ENCODE results near the gene DDAH1. TPM values are rescaled to one million over a fixed set of nuclear protein-coding genes. Genes with fewer than 3 reads are reported as not detected.

Gene DDAH1
- total RNA-seq, 1 experiment from 2014 or later = 22.8 TPM

DNA sequence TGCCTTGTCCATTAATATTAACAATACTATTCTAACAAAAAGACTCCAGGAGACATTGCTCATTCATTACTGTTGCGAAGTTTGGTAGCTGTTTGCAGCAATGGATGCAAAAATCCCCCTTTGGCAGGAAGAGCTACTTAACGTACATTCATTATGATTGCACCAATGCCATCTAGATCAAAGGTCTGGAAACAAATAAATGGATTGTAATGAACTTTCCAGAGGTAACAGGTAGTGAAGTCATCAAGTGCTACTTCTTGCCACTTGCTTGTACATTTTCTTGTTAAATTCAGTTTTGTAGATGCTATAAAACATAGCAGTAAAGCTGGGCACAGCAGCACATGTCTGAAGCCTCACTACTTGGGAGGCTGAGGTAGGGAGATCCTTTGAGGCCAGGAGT, 93.9 kb downstream of the DDAH1 start:
- Mint-ChIP-seq H3K4me3 (no peak overlapping the region), H3K27ac (no peak overlapping the region), H3K9me3 (no peaks in the 10 kb centered on the region), H3K27me3 (ENCODE audit: low read depth) (no peaks in the 10 kb centered on the region), H3K4me1 (peaks cover 18% of the 10 kb centered on the region), H3K36me3 (no peaks in the 10 kb centered on the region)
- CTCF ChIA-PET = no interaction called here
- no peak for DNase-seq (ENCODE audit: low spot score)
- no peak for ATAC-seq
- POLR2A ChIA-PET = no interaction called here
- TF ChIP-seq CBFB (CRISPR knock-in tag; IDR thresholded peaks at IDR 0.05; ENCODE audit: low read depth) (no peak), JAZF1 (CRISPR knock-in tag; IDR thresholded peaks at IDR 0.05) (no peak), TCF7 (CRISPR knock-in tag; IDR thresholded peaks at IDR 0.05; ENCODE audit: low read depth) (no peak), ATF3 (CRISPR knock-in tag; conservative IDR thresholded peaks at IDR 0.05) (no peak), ZNF317 (CRISPR knock-in tag; IDR thresholded peaks at IDR 0.05; ENCODE audit: borderline replicate concordance, low read depth) (no peak), ZNF232 (CRISPR knock-in tag; IDR thresholded peaks at IDR 0.05) (no peak), GABPB1 (CRISPR knock-in tag; IDR thresholded peaks at IDR 0.05) (no peak), PRRX2 (CRISPR knock-in tag; IDR thresholded peaks at IDR 0.05) (no peak), OVOL2 (CRISPR knock-in tag; IDR thresholded peaks at IDR 0.05; ENCODE audit: borderline replicate concordance) (no peak), MYBL2 (CRISPR knock-in tag; IDR thresholded peaks at IDR 0.05) (no peak), ZNF671 (CRISPR knock-in tag; IDR thresholded peaks at IDR 0.05) (no peak), NFATC4 (CRISPR knock-in tag; IDR thresholded peaks at IDR 0.05) (no peak)
- TF ChIP-seq, protein P1, sequence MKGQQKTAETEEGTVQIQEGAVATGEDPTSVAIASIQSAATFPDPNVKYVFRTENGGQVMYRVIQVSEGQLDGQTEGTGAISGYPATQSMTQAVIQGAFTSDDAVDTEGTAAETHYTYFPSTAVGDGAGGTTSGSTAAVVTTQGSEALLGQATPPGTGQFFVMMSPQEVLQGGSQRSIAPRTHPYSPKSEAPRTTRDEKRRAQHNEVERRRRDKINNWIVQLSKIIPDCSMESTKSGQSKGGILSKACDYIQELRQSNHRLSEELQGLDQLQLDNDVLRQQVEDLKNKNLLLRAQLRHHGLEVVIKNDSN (CRISPR knock-in tag; IDR thresholded peaks at IDR 0.05) = no peak
- TF ChIP-seq, protein P2, sequence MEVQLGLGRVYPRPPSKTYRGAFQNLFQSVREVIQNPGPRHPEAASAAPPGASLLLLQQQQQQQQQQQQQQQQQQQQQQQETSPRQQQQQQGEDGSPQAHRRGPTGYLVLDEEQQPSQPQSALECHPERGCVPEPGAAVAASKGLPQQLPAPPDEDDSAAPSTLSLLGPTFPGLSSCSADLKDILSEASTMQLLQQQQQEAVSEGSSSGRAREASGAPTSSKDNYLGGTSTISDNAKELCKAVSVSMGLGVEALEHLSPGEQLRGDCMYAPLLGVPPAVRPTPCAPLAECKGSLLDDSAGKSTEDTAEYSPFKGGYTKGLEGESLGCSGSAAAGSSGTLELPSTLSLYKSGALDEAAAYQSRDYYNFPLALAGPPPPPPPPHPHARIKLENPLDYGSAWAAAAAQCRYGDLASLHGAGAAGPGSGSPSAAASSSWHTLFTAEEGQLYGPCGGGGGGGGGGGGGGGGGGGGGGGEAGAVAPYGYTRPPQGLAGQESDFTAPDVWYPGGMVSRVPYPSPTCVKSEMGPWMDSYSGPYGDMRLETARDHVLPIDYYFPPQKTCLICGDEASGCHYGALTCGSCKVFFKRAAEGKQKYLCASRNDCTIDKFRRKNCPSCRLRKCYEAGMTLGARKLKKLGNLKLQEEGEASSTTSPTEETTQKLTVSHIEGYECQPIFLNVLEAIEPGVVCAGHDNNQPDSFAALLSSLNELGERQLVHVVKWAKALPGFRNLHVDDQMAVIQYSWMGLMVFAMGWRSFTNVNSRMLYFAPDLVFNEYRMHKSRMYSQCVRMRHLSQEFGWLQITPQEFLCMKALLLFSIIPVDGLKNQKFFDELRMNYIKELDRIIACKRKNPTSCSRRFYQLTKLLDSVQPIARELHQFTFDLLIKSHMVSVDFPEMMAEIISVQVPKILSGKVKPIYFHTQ (CRISPR knock-in tag; IDR thresholded peaks at IDR 0.05) = no peak
- TF ChIP-seq, protein P3, sequence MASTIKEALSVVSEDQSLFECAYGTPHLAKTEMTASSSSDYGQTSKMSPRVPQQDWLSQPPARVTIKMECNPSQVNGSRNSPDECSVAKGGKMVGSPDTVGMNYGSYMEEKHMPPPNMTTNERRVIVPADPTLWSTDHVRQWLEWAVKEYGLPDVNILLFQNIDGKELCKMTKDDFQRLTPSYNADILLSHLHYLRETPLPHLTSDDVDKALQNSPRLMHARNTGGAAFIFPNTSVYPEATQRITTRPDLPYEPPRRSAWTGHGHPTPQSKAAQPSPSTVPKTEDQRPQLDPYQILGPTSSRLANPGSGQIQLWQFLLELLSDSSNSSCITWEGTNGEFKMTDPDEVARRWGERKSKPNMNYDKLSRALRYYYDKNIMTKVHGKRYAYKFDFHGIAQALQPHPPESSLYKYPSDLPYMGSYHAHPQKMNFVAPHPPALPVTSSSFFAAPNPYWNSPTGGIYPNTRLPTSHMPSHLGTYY (CRISPR knock-in tag; IDR thresholded peaks at IDR 0.05) = no peak
- TF ChIP-seq, protein P4, sequence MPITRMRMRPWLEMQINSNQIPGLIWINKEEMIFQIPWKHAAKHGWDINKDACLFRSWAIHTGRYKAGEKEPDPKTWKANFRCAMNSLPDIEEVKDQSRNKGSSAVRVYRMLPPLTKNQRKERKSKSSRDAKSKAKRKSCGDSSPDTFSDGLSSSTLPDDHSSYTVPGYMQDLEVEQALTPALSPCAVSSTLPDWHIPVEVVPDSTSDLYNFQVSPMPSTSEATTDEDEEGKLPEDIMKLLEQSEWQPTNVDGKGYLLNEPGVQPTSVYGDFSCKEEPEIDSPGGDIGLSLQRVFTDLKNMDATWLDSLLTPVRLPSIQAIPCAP (CRISPR knock-in tag; IDR thresholded peaks at IDR 0.05) = no peak
- TF ChIP-seq, protein P5, sequence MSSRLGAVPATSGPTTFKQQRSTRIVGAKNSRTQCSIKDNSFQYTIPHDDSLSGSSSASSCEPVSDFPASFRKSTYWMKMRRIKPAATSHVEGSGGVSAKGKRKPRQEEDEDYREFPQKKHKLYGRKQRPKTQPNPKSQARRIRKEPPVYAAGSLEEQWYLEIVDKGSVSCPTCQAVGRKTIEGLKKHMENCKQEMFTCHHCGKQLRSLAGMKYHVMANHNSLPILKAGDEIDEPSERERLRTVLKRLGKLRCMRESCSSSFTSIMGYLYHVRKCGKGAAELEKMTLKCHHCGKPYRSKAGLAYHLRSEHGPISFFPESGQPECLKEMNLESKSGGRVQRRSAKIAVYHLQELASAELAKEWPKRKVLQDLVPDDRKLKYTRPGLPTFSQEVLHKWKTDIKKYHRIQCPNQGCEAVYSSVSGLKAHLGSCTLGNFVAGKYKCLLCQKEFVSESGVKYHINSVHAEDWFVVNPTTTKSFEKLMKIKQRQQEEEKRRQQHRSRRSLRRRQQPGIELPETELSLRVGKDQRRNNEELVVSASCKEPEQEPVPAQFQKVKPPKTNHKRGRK (CRISPR knock-in tag; IDR thresholded peaks at IDR 0.05; ENCODE audit: borderline replicate concordance) = no peak
- TF ChIP-seq, protein P6, sequence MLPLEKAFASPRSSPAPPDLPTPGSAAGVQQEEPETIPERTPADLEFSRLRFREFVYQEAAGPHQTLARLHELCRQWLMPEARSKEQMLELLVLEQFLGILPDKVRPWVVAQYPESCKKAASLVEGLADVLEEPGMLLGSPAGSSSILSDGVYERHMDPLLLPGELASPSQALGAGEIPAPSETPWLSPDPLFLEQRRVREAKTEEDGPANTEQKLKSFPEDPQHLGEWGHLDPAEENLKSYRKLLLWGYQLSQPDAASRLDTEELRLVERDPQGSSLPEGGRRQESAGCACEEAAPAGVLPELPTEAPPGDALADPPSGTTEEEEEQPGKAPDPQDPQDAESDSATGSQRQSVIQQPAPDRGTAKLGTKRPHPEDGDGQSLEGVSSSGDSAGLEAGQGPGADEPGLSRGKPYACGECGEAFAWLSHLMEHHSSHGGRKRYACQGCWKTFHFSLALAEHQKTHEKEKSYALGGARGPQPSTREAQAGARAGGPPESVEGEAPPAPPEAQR (CRISPR knock-in tag; IDR thresholded peaks at IDR 0.05) = no peak
- TF ChIP-seq, protein P7, sequence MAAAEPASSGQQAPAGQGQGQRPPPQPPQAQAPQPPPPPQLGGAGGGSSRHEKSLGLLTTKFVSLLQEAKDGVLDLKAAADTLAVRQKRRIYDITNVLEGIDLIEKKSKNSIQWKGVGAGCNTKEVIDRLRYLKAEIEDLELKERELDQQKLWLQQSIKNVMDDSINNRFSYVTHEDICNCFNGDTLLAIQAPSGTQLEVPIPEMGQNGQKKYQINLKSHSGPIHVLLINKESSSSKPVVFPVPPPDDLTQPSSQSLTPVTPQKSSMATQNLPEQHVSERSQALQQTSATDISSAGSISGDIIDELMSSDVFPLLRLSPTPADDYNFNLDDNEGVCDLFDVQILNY (CRISPR knock-in tag; IDR thresholded peaks at IDR 0.05) = no peak
- TF ChIP-seq, protein P8, sequence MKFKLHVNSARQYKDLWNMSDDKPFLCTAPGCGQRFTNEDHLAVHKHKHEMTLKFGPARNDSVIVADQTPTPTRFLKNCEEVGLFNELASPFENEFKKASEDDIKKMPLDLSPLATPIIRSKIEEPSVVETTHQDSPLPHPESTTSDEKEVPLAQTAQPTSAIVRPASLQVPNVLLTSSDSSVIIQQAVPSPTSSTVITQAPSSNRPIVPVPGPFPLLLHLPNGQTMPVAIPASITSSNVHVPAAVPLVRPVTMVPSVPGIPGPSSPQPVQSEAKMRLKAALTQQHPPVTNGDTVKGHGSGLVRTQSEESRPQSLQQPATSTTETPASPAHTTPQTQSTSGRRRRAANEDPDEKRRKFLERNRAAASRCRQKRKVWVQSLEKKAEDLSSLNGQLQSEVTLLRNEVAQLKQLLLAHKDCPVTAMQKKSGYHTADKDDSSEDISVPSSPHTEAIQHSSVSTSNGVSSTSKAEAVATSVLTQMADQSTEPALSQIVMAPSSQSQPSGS (CRISPR knock-in tag; IDR thresholded peaks at IDR 0.05; ENCODE audit: borderline replicate concordance, low read depth) = no peak

All from WTC11 (cell line).